Stimulated activated CD8-positive, alpha-beta memory T cell treated with anti-CD3 and anti-CD28 coated beads, Interleukin-4, amount 100 ng/mL, for 24 hours (primary cell): ENCODE data around the gene SPNS3.

Experiments used
- DNase-seq: peaks from one replicate; pipeline ENCODE4 v3.0.0-alpha.2; 2020; ENCODE audit warnings: low read depth

The SPNS3 gene

DNA sequence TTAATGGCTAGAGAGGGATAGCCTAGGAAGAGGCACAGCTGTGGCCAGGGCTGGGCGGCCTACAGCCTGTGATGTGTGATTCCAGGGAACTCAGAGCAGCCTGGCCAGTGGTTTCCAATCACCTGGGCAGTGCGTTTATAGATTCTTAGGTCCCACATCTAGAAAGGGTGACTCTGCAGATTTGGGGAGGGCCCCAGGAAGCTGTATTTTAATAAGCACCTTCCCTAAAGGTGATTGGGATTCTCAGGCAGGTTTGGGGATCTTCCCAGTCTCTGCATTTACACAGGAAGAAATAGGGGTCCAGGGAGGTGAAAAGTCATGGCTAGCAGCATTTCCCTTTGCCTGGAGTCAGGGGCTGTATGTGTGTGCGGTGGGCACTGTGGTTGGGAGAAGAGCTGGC lies 74.5 kb downstream of the SPNS3 start:
- DNase-seq = no peak

DNA sequence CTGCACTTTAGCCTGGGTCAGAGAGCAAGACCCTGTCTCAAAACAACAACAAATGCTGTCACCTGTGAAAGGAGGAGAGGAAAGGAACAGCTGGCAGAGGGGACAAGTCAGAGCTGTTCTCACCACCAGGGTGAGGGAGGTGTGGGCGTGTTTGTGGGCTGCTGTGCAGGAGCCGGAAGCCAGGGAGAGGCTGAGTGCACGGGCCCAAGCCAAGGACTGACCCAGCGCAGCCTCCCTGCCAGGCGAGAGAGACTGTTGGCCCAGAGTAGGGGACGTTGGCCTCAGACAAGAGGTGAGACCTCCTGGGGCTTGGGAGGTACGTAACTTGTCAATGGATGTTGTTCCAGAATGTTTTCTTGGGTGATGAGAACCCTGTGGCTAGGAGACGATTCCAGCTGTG lies 75.7 kb downstream of the SPNS3 start:
- no peak for DNase-seq

DNA sequence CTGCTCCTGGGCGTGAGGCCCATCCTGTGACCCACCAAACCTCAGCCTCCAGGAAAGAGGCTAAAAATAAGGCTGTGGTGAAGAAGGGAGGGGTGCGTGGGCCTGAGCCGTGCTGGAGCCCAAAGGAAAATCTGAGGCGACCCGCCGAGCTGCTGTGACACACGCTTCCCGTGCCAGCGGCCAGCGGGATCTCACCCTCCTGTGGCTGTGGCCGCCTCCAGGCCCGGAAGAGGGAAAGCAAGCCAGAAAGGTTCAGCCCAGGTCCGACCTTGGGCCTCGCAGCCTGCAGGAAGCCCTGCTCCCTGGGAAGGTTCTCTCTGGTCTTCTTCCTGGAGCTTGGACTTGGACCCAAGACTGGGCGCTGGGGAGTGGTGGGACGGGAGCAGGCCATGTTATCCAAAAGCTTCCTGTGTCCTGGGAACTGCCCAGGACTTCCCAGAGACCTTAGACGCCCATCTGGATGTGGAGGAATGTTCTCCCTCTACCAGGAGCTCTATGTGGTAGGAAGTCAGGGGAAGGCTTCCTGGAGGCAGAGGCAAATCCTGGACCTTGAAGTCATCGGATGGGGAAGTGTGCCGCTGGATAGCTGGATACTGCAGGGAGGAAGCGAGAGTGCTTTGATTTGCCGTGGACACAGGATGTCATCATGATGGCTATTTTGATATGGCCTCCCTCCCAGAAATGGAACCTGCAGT lies 76.3 kb downstream of the SPNS3 start:
- no peak for DNase-seq

DNA sequence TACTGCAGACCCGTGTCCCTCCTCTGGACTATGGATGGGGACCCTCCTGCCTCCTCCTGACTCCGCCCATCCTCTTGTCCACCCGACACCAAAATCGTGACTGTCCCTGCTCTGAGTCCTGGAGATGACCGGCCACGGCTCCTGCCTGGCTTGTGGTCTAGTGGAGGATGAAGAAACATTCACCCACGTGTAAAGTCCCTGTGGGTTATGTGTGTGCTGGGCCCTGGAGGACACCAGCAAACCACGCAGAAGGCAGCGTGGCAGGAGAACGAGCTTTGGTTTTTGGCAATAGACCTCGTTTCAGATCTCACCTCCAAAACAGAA lies 76.8 kb downstream of the SPNS3 start:
- DNase-seq = no peak

DNA sequence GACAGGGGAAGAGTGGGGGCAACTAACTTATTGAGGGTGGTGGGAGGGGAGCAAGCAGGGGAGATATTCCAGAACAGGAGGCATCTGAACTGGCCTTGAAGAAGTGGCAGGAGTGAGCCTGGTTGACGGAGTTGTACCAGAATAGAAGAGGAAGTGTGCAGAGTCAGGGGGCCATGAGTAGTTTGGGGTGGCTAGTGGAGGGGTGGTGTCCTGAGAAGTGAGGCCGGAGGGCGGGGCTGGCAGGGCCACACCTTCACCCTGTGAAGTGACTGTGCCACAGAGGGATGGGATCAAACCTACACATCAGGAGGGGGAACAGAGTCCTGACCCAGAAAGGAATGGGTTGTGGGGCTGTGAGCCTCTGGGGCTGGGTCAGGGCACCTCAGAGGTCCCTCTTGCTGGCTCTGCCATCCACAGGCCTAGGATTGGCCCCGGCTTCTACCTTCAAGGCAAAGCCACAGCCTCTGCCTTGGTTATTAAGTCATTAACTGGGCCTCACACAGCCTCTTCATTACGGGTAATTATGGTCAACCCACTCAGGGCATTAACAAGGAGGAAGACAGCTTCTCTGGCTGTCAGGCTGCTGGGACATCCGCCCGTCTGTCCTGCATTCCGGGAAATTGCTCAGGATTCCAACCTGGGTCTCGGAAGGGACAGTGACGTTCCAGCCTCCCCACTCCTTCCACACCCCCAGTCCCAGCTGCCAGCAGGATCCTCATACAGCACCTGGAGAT lies 77.6 kb downstream of the SPNS3 start:
- DNase-seq = no peak

DNA sequence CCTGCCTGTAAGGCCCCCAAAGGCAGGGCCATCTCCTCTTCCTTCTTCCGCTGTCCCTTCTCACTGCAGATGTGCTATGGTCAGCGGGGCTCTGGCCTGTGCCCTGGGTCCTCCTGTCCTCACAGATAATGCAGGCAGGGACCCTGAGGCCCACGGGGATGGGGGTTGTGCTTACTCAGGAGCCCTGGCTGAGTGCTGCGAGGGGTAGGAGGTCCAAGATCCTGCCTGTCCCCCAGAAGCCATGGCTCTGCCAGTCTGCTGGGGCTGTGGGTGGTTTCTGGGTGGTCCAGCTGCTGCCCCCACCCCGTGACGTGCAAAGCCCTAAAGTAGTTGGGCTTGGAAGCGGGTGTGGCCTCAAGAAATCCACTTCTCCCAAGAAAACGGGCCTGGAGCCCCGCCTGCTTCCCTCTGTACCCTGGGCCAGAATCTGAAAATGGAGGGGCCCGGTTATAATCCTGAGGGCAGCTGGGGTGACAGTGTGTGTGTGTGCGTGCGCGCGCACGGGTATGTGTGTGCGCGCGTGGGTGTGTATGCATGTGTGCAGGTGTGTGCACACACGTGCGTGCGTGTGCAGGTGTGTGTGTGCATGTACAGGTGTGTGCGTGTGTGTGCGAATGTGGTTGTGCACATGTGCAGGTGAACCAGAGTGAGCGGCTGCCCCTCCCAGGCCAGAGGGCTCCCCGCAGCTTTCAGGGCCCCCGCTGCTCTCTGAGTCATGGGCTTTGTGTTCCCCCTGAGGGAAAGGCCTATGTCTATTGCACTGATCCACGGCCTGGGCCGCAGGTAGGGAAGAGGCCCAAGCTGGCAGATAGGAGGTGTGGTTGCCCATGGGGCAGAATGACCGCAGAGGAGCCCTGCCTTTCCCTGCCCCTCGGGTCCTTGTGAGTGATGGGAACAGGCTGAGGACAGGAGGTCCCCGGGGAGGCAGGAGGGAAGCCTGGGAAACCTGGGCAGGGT lies 78.7 kb downstream of the SPNS3 start:
- no peak for DNase-seq

DNA sequence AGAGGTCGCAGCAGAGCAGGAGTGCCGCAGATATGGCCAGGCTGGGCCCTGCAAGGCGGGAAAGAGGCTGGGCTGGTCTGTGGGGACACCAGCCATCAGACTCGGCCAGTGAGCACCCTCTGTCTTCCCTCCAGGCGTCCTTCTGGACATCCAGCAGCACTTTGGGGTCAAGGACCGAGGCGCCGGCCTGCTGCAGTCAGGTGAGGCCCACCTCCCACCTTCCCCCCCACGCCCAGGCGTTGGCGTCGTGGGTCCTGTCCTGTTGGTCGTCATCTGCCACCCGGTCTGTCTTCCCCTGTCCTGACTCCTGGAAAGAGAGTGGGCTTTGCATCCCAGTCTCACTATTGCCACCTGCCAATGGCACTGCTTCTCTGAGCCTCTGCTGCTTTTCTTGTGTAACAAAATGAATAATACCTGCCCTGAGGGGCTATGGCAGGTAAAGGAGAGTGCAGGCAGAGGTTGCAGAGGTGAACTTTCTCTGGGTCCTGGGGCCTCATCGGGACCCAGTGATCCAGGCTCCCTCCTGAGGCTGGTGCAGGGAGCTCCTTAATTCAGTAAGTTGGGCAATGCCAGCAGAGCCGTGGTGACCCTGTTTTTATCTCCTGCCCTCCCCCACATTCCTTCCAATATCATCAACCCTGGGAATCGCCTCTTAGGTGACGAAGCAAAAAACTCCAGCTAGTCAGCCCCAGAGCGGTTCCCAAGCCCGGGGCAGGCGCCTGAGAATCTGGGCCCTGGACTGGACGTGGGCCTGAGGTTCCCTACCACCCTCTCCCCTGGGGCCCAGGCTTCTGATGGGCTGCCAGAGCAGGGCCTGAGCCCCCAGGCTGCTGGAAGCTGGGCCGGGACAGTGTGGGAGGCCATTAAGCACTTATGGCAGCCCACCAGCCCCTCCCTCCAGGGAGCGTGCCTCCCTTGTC lies 79.6 kb downstream of the SPNS3 start:
- no peak for DNase-seq

DNA sequence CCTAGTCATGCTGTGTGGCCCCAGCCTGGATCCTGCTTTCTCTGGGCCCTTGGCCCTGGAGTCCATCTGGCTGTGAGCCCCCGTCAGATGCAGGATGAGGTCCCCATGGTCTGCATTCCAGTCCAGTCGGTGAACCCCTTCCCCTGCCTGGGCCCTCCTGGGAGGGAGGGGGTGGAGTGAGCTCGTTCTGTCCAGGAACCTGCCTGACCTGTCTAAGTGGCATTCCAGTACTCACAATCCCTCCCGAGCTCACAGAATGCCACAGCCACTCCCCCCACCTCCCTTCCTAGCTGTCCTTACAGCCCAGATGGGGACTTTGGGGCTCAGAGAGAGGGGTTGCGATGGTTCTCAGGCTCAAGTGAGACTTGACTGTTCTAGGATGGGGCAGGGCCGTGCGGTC lies 80.5 kb downstream of the SPNS3 start:
- DNase-seq = no peak

- DNase-seq = no peak
These were observed 81.0 kb downstream of the SPNS3 start for GRCh38 chr17:4514779-4515178.

GRCh38 chr17:4515501-4515900 lies 81.8 kb downstream of the SPNS3 start:
- no peak for DNase-seq

GRCh38 chr17:4516735-4517134 lies 83.0 kb downstream of the SPNS3 start:
- no peak for DNase-seq

GRCh38 chr17:4518901-4519300 lies 85.2 kb downstream of the SPNS3 start:
- DNase-seq = no peak

GRCh38 chr17:4519361-4519788 lies 85.6 kb downstream of the SPNS3 start:
- DNase-seq = no peak

- no peak for DNase-seq
These were observed 86.5 kb downstream of the SPNS3 start for GRCh38 chr17:4520060-4520893.

- no peak for DNase-seq
These were observed 87.3 kb downstream of the SPNS3 start for GRCh38 chr17:4520894-4521600.

GRCh38 chr17:4522661-4523060 lies 88.9 kb downstream of the SPNS3 start:
- DNase-seq = no peak

GRCh38 chr17:4523946-4524345 lies 90.2 kb downstream of the SPNS3 start:
- DNase-seq = no peak

DNA sequence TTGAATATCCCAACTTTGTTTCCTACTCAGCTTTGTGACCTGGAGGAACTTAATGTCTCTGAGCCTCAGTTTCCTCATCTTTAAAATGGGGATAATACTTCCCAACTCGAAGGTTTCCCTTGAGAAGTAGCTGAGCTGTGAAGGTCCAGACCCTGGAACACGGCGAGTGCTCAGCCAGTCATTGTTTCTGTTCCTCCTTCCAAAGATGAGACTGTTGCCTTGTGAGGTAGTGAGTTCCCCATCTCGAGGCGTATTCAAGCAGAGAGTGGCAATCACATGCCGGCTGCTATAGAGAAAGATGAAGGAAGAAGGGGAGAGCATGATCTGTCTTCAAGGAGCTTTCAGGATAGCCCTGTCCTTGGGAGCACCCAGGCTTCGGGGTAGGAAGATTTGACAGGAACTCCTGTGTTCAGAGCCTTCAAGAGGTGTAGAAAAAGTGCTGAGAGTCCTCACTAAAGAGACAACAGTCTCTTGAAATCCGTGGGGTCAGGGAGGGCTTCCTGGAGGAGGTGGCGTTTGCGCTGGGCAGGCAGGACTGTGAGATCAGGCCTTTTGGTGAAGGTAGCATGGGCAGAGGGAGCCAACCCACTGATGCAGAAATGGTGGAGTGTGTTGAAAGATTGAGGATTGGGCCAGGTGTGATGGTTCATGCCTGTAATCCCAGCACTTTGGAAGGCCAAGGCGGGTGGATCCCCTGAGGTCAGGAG lies 92.1 kb downstream of the SPNS3 start:
- DNase-seq = no peak

- no peak for DNase-seq
These were observed 93.4 kb downstream of the SPNS3 start for GRCh38 chr17:4527134-4527533.
